GM12878 (cell line): ENCODE results near the gene ITGAD. TPM values are rescaled to one million over a fixed set of nuclear protein-coding genes. Genes with fewer than 3 reads are reported as not detected.

Source experiments
- ATAC-seq: fragments of 200-7000 bp; cut with Tn5 transposase; 3 replicates; pipeline ENCODE4 v1.9.1; 2020; ENCODE audit warnings: mild to moderate bottlenecking, moderate library complexity
- BruUV-seq: library from RNA; stranded (reverse); fragments of 400-500 nt; replicated peaks from 2 replicates; lab custom pipeline; 2021; lab: Mats Ljungman, UMichigan
- CTCF ChIA-PET: fragments of 300-600 bp; sonication (Branson Sonifier 250); formaldehyde crosslinking; extraction: SDS; loops from one replicate; lab custom pipeline; 2021; ENCODE audit warnings: inconsistent platforms; lab: Yijun Ruan, JAX
- POLR2A ChIA-PET: fragments of 350-600 bp; formaldehyde crosslinking; extraction: SDS; loops from one replicate; lab custom pipeline; 2021; ENCODE audit warnings: inconsistent platforms; lab: Charles Lee
- RAD21 ChIA-PET: fragments of 300-600 bp; sonication (Branson Sonifier 250); formaldehyde crosslinking; loops from one replicate; lab custom pipeline; 2023; ENCODE audit warnings: antibody characterized with exemption; ENCODE audit not compliant: unreplicated experiment; lab: Charles Lee
- SMC1A ChIA-PET: fragments of 300-600 bp; sonication (Branson Sonifier 250); formaldehyde crosslinking; loops from one replicate; lab custom pipeline; 2023; ENCODE audit not compliant: unreplicated experiment, uncharacterized antibody; lab: Charles Lee
- DNase-seq: peaks from one replicate; pipeline ENCODE4 v3.0.0-alpha.2; 2011; ENCODE audit warnings: low read depth, low spot score
- FAIRE-seq: peaks from 3 replicates; lab custom pipeline; 2011; peaks lifted over from hg19 to GRCh38; lab: Jason Lieb, UNC
- H2AFZ ChIP-seq: 2 replicates; pipeline ENCODE4 v1.6.0; 2011; ENCODE audit warnings: low read depth, low read length, control low read depth; ENCODE audit not compliant: control insufficient read depth
- H3K27ac ChIP-seq: 2 replicates; pipeline ENCODE4 v1.5.1; 2011; ENCODE audit warnings: control low read depth; ENCODE audit not compliant: control insufficient read depth, insufficient read depth
- H3K27me3 ChIP-seq, 2 experiments: replicated peaks in 1 of 2; 2 replicates each; pipeline versions ENCODE4 v1.6.0 to v1.6.1; 2011; ENCODE audit warnings: low read length in 1 of 2; ENCODE audit not compliant: control insufficient read depth in 2 of 2, insufficient read depth in 2 of 2
- H3K36me3 ChIP-seq, 2 experiments: 2 replicates each; pipeline ENCODE4 v1.5.1; 2011; ENCODE audit warnings: low read length in 1 of 2; ENCODE audit not compliant: control insufficient read depth in 2 of 2, insufficient read depth in 2 of 2
- H3K4me1 ChIP-seq: 2 replicates; pipeline ENCODE4 v1.6.1; 2011; ENCODE audit warnings: mild to moderate bottlenecking, low read length, moderate library complexity, mixed read lengths; ENCODE audit not compliant: control insufficient read depth, insufficient read depth
- H3K4me2 ChIP-seq: 2 replicates; pipeline ENCODE4 v1.6.0; 2011; ENCODE audit warnings: control low read depth; ENCODE audit not compliant: control insufficient read depth, insufficient read depth
- H3K4me3 ChIP-seq: fragments of 200-600 bp; sonication (generic); 2 replicates; pipeline ENCODE4 v1.5.1; 2016
- H3K79me2 ChIP-seq: 2 replicates; pipeline ENCODE4 v1.6.0; 2011; ENCODE audit warnings: low read length; ENCODE audit not compliant: control insufficient read depth, insufficient read depth
- H3K9ac ChIP-seq: 2 replicates; pipeline ENCODE4 v1.8.0; 2011; ENCODE audit warnings: low read length, control low read depth, mixed read lengths; ENCODE audit not compliant: control insufficient read depth, insufficient read depth
- H3K9me3 ChIP-seq: replicated peaks from 3 replicates; pipeline ENCODE4 v1.5.1; 2011; ENCODE audit warnings: mild to moderate bottlenecking, low read length; ENCODE audit not compliant: control insufficient read depth, insufficient read depth
- H4K20me1 ChIP-seq: 2 replicates; pipeline ENCODE4 v1.6.0; 2011; ENCODE audit not compliant: control insufficient read depth, insufficient read depth
- ELK1 ChIP-seq: IDR thresholded peaks from 2 replicates; pipeline ENCODE4 v1.6.1; 2012; ENCODE audit warnings: low read depth, low read length, improper control_type of control experiment
- HDGF ChIP-seq: fragments of 450-650 bp; IDR thresholded peaks from 2 replicates; pipeline ENCODE4 v1.6.1; 2016; ENCODE audit warnings: antibody characterized with exemption
- JUNB ChIP-seq: IDR thresholded peaks from 2 replicates; pipeline ENCODE4 v1.6.1; 2016; ENCODE audit warnings: antibody characterized with exemption, mild to moderate bottlenecking
- KAT2A ChIP-seq: conservative IDR thresholded peaks from 2 replicates; pipeline ENCODE4 v1.6.1; 2011; ENCODE audit warnings: low read depth, low read length; ENCODE audit not compliant: control insufficient read depth
- NR2C2 ChIP-seq: IDR thresholded peaks from 2 replicates; pipeline ENCODE4 v1.6.1; 2011; ENCODE audit warnings: borderline replicate concordance, low read depth; ENCODE audit not compliant: control insufficient read depth, insufficient read length
- NRF1 ChIP-seq: conservative IDR thresholded peaks from 2 replicates; pipeline ENCODE4 v1.6.1; 2011; ENCODE audit warnings: mild to moderate bottlenecking, low read depth, low read length, improper control_type of control experiment
- SP1 ChIP-seq: IDR thresholded peaks from one replicate; pipeline ENCODE4 v1.6.1; 2011; ENCODE audit warnings: low read depth, low read length
- SPI1 ChIP-seq: IDR thresholded peaks from 2 replicates; pipeline ENCODE4 v1.6.1; 2011; ENCODE audit warnings: low read depth, mild to moderate bottlenecking, low read length, moderate library complexity, borderline replicate concordance; ENCODE audit not compliant: insufficient read depth
- STAT1 ChIP-seq: fragments of 450-650 bp; conservative IDR thresholded peaks from 2 replicates; pipeline ENCODE4 v1.6.1; 2014; ENCODE audit warnings: antibody characterized with exemption, mild to moderate bottlenecking
- USF1 ChIP-seq: IDR thresholded peaks from 2 replicates; pipeline ENCODE4 v1.6.1; 2011; ENCODE audit warnings: borderline replicate concordance, low read depth, mild to moderate bottlenecking, moderate library complexity, mixed read lengths, low read length; ENCODE audit not compliant: insufficient read depth; ENCODE audit errors: extremely low read length
- ZNF622 ChIP-seq: fragments of 450-650 bp; IDR thresholded peaks from 2 replicates; pipeline ENCODE4 v1.6.1; 2017; ENCODE audit warnings: mild to moderate bottlenecking, inconsistent platforms
- WGBS: methylation state at CpG from one replicate; pipeline ENCODE4 v1.1.6; 2016; ENCODE audit warnings: low lambda C conversion rate; ENCODE audit not compliant: insufficient replicate concordance, insufficient coverage; ENCODE audit errors: missing lambda C conversion rate; 5-methylcytosine and 5-hydroxymethylcytosine counted together
- in situ Hi-C: fragments of 300-500 bp; cut with MboI; formaldehyde crosslinking; loops from 9 replicates; pipeline ENCODE4 v1.14.3; 2018; ENCODE audit warnings: mixed read lengths
- intact Hi-C: fragments of 100-400 bp; cut with micrococcal nuclease; formaldehyde crosslinking; loops from one replicate; pipeline ENCODE4 v1.14.2; 2022; ENCODE audit not compliant: unreplicated experiment
- polyA plus RNA-seq, 11 experiments: library from polyadenylated mRNA; depleted of rRNA in 4 of 11; unstranded in 6 of 11; stranded (reverse) in 5 of 11; fragments of >200 nt; fragmentation: Nextera tagmentation in 4 of 11; fragmentation: Illumina TruSeq in 1 of 11; extraction: Ambion mirVana in 4 of 11; extraction: Trizol in 1 of 11; gene quantifications; 1 replicate in 1 of 11; 2 replicates in 10 of 11; pipeline versions ENCODE4 v1.2.1 to v1.2.3, GENCODE V29; 2011 to 2016; ENCODE audit warnings: inconsistent platforms in 2 of 11, missing spikeins in 2 of 11, low read depth in 1 of 11
- total RNA-seq, 4 experiments: library from RNA; depleted of rRNA in 3 of 4; stranded (reverse); fragments of >200 nt in 3 of 4; fragmentation: Illumina TruSeq in 1 of 4; extraction: Trizol in 1 of 4; gene quantifications; 2 replicates each; pipeline versions ENCODE4 v1.2.1 to v1.2.3, GENCODE V29; 2013 to 2021
- TF ChIP-seq, protein P1 (sequence below): fragments of 450-650 bp; IDR thresholded peaks from 2 replicates; pipeline ENCODE4 v1.6.1; 2016; ENCODE audit warnings: mild to moderate bottlenecking
- TF ChIP-seq, protein P2 (sequence below): fragments of 450-650 bp; IDR thresholded peaks from 2 replicates; pipeline ENCODE4 v1.6.1; 2017; ENCODE audit warnings: borderline replicate concordance

The ITGAD gene
- total and polyA plus RNA-seq, 10 of the 15 experiments (the other 5 are each of a cell fraction or from before 2014, with no cell fraction given), result 0.29 to 4.0 (median 1.2) TPM

- H3K4me1 ChIP-seq, result peaks cover 6% of the 10 kb centered on the region
- H3K79me2 ChIP-seq, result no peaks in the 10 kb centered on the region
- TF ChIP-seq SPI1 (0 out of 2 replicates have a peak, but pooled peaks have one; percentile 17), ZNF622 (no peak)
- RAD21 ChIA-PET, result no interaction called here
- no TSS peak for BruUV-seq
- no peak for DNase-seq
- intact Hi-C loops, result no loop called here
- H3K9me3 ChIP-seq, result no peaks in the 10 kb centered on the region
- no peak overlapping the region for H3K9ac ChIP-seq
- CTCF ChIA-PET, result interaction anchor here (0.8 to 1.8 kb wide), 3 partner anchors 15 to 75 kb away, joined by 4 to 9 read pairs (median 5); partner anchors contain the start of gene ZNF843
- ATAC-seq, result no peak
- POLR2A ChIA-PET, result interaction anchor here (0.6 to 1.4 kb wide), 2 partner anchors 13 to 49 kb away, joined by 3 read pairs; partner anchors contain the start of gene ITGAX
- no peaks in the 10 kb centered on the region for H3K36me3 ChIP-seq
- H2AFZ ChIP-seq, result no peak overlapping the region
- SMC1A ChIA-PET, result interaction anchor here (0.6 to 1.6 kb wide), 2 partner anchors 12 to 64 kb away, joined by 3 to 4 read pairs; no protein-coding TSS in a partner anchor
- no peaks in the 10 kb centered on the region for H4K20me1 ChIP-seq
- no peaks in the 10 kb centered on the region for H3K27me3 ChIP-seq
- 14% methylated on average over 3 of the region's 3 CpGs for WGBS
- in situ Hi-C loops, result no loop called here
- no peak for FAIRE-seq
- no peak overlapping the region for H3K4me2 ChIP-seq
- no peak overlapping the region for H3K4me3 ChIP-seq
- H3K27ac ChIP-seq, result no peak overlapping the region
These were observed 25.3 kb upstream of the ITGAD start for GRCh38 chr16:31367853-31368252.

DNA sequence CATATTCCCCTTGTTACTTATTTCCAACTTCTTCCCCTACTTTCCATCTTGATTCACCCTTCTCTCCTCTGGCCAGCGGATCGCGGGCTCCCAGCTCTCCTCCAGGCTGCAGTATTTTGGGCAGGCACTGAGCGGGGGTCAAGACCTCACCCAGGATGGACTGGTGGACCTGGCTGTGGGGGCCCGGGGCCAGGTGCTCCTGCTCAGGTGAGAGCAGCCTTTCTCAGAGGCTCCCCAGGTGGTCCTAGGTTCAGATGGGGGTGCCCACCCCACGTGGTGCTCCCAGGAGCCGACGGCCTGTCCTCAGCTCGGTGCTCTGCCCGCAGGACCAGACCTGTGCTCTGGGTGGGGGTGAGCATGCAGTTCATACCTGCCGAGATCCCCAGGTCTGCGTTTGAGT is 22.1 kb upstream of the ITGAD start:
- BruUV-seq, result no TSS peak
- ATAC-seq (no peak), FAIRE-seq (no peak), DNase-seq (no peak)
- H3K4me1 ChIP-seq, result no peaks in the 10 kb centered on the region
- ChIA-PET SMC1A (no interaction called here), POLR2A (no interaction called here), RAD21 (interaction anchor here (0.5 to 1.1 kb wide), 2 partner anchors 12 to 142 kb away, joined by 3 read pairs; no protein-coding TSS in a partner anchor), CTCF (no interaction called here)
- H3K9ac ChIP-seq, result no peak overlapping the region
- in situ Hi-C loops, result no loop called here
- no peaks in the 10 kb centered on the region for H3K79me2 ChIP-seq
- 61% methylated on average over 12 of the region's 12 CpGs for WGBS
- intact Hi-C loops, result no loop called here
- no peaks in the 10 kb centered on the region for H4K20me1 ChIP-seq
- no peak overlapping the region for H3K4me3 ChIP-seq
- peaks cover 2% of the 10 kb centered on the region; the same call in 1 of the 3 replicates for H3K9me3 ChIP-seq
- no peak overlapping the region for H3K27ac ChIP-seq
- no peaks in the 10 kb centered on the region for H3K27me3 ChIP-seq
- no peak overlapping the region for H3K4me2 ChIP-seq
- no peak overlapping the region for H2AFZ ChIP-seq
- H3K36me3 ChIP-seq, result no peaks in the 10 kb centered on the region
- TF ChIP-seq SP1 (no peak), NRF1 (no peak), USF1 (no peak), ELK1 (no peak), NR2C2 (no peak), JUNB (no peak), HDGF (no peak), KAT2A (no peak), STAT1 (no peak)
- TF ChIP-seq, protein P1, sequence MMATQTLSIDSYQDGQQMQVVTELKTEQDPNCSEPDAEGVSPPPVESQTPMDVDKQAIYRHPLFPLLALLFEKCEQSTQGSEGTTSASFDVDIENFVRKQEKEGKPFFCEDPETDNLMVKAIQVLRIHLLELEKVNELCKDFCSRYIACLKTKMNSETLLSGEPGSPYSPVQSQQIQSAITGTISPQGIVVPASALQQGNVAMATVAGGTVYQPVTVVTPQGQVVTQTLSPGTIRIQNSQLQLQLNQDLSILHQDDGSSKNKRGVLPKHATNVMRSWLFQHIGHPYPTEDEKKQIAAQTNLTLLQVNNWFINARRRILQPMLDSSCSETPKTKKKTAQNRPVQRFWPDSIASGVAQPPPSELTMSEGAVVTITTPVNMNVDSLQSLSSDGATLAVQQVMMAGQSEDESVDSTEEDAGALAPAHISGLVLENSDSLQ, result no peak
- TF ChIP-seq, protein P2, sequence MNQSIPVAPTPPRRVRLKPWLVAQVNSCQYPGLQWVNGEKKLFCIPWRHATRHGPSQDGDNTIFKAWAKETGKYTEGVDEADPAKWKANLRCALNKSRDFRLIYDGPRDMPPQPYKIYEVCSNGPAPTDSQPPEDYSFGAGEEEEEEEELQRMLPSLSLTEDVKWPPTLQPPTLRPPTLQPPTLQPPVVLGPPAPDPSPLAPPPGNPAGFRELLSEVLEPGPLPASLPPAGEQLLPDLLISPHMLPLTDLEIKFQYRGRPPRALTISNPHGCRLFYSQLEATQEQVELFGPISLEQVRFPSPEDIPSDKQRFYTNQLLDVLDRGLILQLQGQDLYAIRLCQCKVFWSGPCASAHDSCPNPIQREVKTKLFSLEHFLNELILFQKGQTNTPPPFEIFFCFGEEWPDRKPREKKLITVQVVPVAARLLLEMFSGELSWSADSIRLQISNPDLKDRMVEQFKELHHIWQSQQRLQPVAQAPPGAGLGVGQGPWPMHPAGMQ, result no peak
